Adrenal gland (tissue), 12 donors: ENCODE data around the gene GMDS. TPM values are rescaled to one million over a fixed set of nuclear protein-coding genes. Genes with fewer than 3 reads are reported as not detected.

Source experiments
- DNase-seq, 7 donors: peaks; one replicate each; pipeline ENCODE4 v3.0.0-alpha.2; 2019 to 2020
- H3K27ac ChIP-seq, 5 donors: fragments of 200-600 bp; sonication (generic) in 4 of 5; 1 replicate in 3 of 5; 2 replicates in 2 of 5; pipeline versions ENCODE4 v1.5.1 to v1.8.0; 2016 to 2020; ENCODE audit warnings: mild to moderate bottlenecking in 1 of 5
- H3K27me3 ChIP-seq: fragments of 200-600 bp; 2 replicates; pipeline ENCODE4 v1.8.0; 2021
- H3K36me3 ChIP-seq, 2 donors: fragments of 200-600 bp; replicated peaks in 1 of 2; 1 replicate in 1 of 2; 2 replicates in 1 of 2; pipeline versions ENCODE4 v1.5.1 to v1.8.0; 2018 to 2022
- H3K4me1 ChIP-seq, 2 donors: fragments of 200-600 bp; replicated peaks in 1 of 2; 1 replicate in 1 of 2; 2 replicates in 1 of 2; pipeline versions ENCODE4 v1.5.1 to v1.8.0; 2018 to 2021
- H3K4me3 ChIP-seq, 4 donors: fragments of 200-600 bp; sonication (generic) in 3 of 4; one replicate each; pipeline ENCODE4 v1.5.1; 2016 to 2018
- H3K9me3 ChIP-seq, 3 donors: fragments of 200-600 bp; sonication (generic) in 1 of 3; replicated peaks in 1 of 3; 1 replicate in 2 of 3; 2 replicates in 1 of 3; pipeline versions ENCODE4 v1.5.1 to v1.8.0; 2016 to 2021
- CTCF ChIP-seq, 6 experiments: fragments of 450-650 bp in 4 of 6; fragments of 200-600 bp in 2 of 6; sonication (generic) in 1 of 6; IDR thresholded peaks; 1 replicate in 5 of 6; 2 replicates in 1 of 6; pipeline versions ENCODE4 v1.5.1 to v1.8.0; 2016 to 2021; ENCODE audit warnings: antibody characterized with exemption in 6 of 6, mild to moderate bottlenecking in 2 of 6, moderate library complexity in 1 of 6
- POLR2A ChIP-seq, 2 donors: fragments of 450-650 bp; IDR thresholded peaks; one replicate each; pipeline ENCODE4 v1.6.1; 2017; ENCODE audit warnings: antibody characterized with exemption in 2 of 2, mild to moderate bottlenecking in 2 of 2, moderate library complexity in 1 of 2
- WGBS, 4 donors: extraction: QIAGEN DNeasy Blood & Tissue Kit in 2 of 4; methylation state at CpG; one replicate each; pipeline versions ENCODE4 v1.1.5 to v1.1.7; 2013 to 2017; 5-methylcytosine and 5-hydroxymethylcytosine counted together
- intact Hi-C, 2 donors: fragments of 100-400 bp; cut with DNase I; formaldehyde crosslinking; loops; one replicate each; pipeline versions ENCODE4 v1.14.1 to v1.15.0; 2022 to 2023
- polyA plus RNA-seq, 3 donors: library from polyadenylated mRNA; stranded (reverse); fragments of 200-250 nt in 2 of 3; fragments of 350-450 nt in 1 of 3; fragmentation: Illumina TruSeq in 1 of 3; extraction: RNeasy Lipid Tissue Mini Kit (QIAGEN cat#74804) in 1 of 3; gene quantifications; one replicate each; pipeline ENCODE4 v1.2.3, GENCODE V29; 2013 to 2014
- total RNA-seq, 9 donors: library from RNA; depleted of rRNA in 4 of 9; stranded (reverse); fragments of >200 nt in 4 of 9; fragments of 120-200 nt in 1 of 9; fragmentation: NEBNext Ultra II Directional in 1 of 9; extraction: Animal tissue kit (Norgen Biotek cat#: 25700) in 1 of 9; gene quantifications; one replicate each; pipeline versions ENCODE4 v1.1.0 to v1.2.4, GENCODE V29; 2013 to 2023
- donor health status: healthy with polysubstance abuse.
- donor health status: Bipolar disorder and iron deficiency.
- donor health status: DM: yes; HTN: yes; CAD: no.
- donor health status: DM: no; HTN: no; CAD: no.
- donor health status: DM: no; HTN: no; CAD: no.
- donor health status: DM: yes; HTN: yes; CAD: no.

The GMDS gene
- total and polyA plus RNA-seq, 12 donors: 8.5 to 39.2 (median 15.2) TPM

DNA sequence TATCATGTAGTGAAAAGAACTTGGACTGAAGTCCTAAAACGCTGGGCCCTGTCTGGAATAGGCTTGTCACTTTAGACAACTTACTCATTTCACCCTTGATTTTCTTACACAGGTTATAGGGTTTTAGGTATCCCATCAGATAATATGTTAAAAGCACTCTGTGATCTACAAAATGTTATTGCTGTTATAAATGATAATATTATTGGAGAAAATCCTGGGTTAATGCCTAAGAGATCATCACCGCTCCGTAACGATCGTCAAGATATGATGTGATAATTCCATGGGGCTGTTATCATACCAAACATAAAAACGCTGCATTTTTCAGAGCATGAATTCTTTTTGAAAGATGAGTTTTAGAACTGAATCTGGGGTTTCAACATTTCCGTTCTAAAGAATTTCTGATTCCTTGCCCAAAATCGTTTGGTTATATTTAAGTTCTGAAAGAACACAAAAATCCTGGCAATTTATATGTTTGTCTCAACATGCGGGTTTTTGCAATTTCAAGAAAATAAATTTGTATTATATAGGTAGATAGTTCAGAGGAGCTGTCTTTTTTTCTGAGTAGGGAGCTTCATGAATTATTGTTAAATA lies 480.9 kb downstream of the GMDS start:
- Histone ChIP-seq H3K9me3 (no peaks in the 10 kb centered on the region), H3K27me3 (no peaks in the 10 kb centered on the region), H3K27ac (peak overlapping the region in 1 of 5 donors; percentile 35), H3K4me1 (peaks cover 0 to 6% of the 10 kb centered on the region in 2 donors), H3K4me3 (no peak overlapping the region), H3K36me3 (no peaks in the 10 kb centered on the region)
- TF ChIP-seq CTCF (IDR thresholded peaks at IDR 0.05): no peak
- TF ChIP-seq POLR2A (IDR thresholded peaks at IDR 0.05): no peak
- intact Hi-C loops: no loop called here
- DNase-seq: no peak
- 75 to 91% (median 79%) methylated on average over 9 of the region's 9 CpGs for WGBS, 4 donors

DNA sequence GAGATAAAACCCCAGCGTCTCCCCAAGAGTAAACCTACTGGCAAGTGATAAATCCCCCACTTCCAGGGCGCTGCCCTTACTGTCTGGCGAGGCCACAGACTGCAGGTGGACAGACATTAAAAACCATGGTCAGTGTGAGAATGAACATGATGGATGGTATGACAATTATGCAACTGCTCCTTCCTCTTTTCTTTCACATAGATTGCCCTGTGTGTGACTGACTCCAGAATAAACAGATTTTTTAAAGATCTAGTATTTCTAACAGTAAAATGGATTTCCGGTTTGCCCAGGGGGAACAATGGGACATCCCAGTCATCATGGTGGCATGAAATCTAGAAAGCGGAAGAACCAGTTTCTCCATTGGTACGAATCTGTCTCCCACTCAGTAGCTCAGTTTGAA lies 482.0 kb downstream of the GMDS start:
- WGBS, 4 donors: 75 to 86% (median 82%) methylated on average over 6 of the region's 6 CpGs
- H3K36me3 ChIP-seq: no peaks in the 10 kb centered on the region
- no peaks in the 10 kb centered on the region for H3K27me3 ChIP-seq
- TF ChIP-seq POLR2A (IDR thresholded peaks at IDR 0.05) (no peak), CTCF (IDR thresholded peaks at IDR 0.05) (no peak)
- H3K9me3 ChIP-seq: no peaks in the 10 kb centered on the region
- peaks cover 0 to 6% of the 10 kb centered on the region in 2 donors for H3K4me1 ChIP-seq
- intact Hi-C loops: no loop called here
- no peak for DNase-seq
- no peak overlapping the region for H3K27ac ChIP-seq
- no peak overlapping the region for H3K4me3 ChIP-seq

DNA sequence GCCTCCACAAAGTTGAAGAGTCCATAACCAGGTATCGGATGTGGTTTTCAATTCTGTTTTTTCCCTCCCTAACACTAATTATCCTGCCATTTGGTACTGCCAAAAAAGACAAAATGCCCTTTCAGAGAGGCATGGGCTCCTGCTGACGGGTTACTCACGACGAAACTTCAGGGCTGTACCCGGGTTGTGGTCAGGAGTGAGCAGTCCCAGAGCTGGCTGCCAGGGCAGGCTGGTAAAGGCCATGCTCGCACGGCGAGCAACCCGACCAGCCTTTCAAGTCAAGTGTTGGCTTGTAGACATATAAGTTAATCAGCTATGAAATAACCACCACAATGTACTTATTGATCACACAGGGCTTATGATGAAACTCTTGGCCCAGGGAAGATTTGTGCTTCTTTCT lies 483.2 kb downstream of the GMDS start:
- intact Hi-C loops: no loop called here
- WGBS, 4 donors: 91 to 97% (median 95%) methylated on average over 9 of the region's 9 CpGs
- no peaks in the 10 kb centered on the region for H3K27me3 ChIP-seq
- no peaks in the 10 kb centered on the region for H3K36me3 ChIP-seq
- peaks cover 0 to 6% of the 10 kb centered on the region in 2 donors for H3K4me1 ChIP-seq
- no peak for TF ChIP-seq POLR2A (IDR thresholded peaks at IDR 0.05)
- TF ChIP-seq CTCF (IDR thresholded peaks at IDR 0.05): no peak
- no peaks in the 10 kb centered on the region for H3K9me3 ChIP-seq
- no peak overlapping the region for H3K27ac ChIP-seq
- DNase-seq: no peak
- H3K4me3 ChIP-seq: no peak overlapping the region

DNA sequence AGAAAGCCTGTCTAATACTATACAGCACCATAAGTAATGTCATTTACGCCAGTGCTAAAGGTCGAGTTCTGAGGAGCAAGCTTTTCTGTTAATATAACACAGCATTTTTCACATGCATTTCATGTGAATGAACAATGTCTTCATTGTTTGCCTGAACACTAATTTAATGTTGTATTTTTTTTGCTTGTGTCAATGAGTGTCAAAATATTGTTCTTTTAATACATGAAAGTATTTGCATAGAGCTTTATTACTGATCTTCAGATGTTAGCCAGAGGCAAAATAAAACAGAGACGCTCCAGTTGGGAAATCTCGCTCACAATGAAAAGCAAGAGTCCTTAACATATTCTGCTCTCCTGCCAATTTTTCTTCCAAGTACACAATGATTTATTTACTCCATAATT lies 483.9 kb downstream of the GMDS start:
- Histone ChIP-seq H3K4me3 (no peak overlapping the region), H3K27ac (no peak overlapping the region), H3K27me3 (no peaks in the 10 kb centered on the region), H3K4me1 (peaks cover 0 to 6% of the 10 kb centered on the region in 2 donors), H3K9me3 (no peaks in the 10 kb centered on the region), H3K36me3 (no peaks in the 10 kb centered on the region)
- TF ChIP-seq POLR2A (IDR thresholded peaks at IDR 0.05) (no peak), CTCF (IDR thresholded peaks at IDR 0.05) (no peak)
- 74 to 88% (median 84%) methylated on average over 4 of the region's 4 CpGs for WGBS, 4 donors
- no peak for DNase-seq
- intact Hi-C loops: no loop called here
